Lower leg skin (tissue), 3 donors: ENCODE data around the gene C19orf12.

Source experiments
- CTCF ChIP-seq, 3 donors: fragments of 450-650 bp; IDR thresholded peaks; one replicate each; pipeline ENCODE4 v1.5.1; 2016; ENCODE audit warnings: antibody characterized with exemption in 3 of 3, mild to moderate bottlenecking in 3 of 3, moderate library complexity in 2 of 3
- POLR2A ChIP-seq, 2 donors: fragments of 450-650 bp; IDR thresholded peaks; one replicate each; pipeline ENCODE4 v1.6.1; 2016 to 2017; ENCODE audit warnings: antibody characterized with exemption in 2 of 2, mild to moderate bottlenecking in 1 of 2, moderate library complexity in 1 of 2

- TF ChIP-seq CTCF (IDR thresholded peaks at IDR 0.05) (no peak), POLR2A (IDR thresholded peaks at IDR 0.05) (no peak)
Observed at GRCh38 chr19:29666578-29667386, 48.3 kb downstream of the C19orf12 start.
